HG03159 (cell line): Measurements from ENCODE around the gene TAPBP.
"Not testable (repeated sequence)": the region's sequence is repeated elsewhere in the genome, so short reads cannot be mapped to it uniquely, and the experiment has no call there.

ENCODE experiments used
- ATAC-seq: cut with Tn5 transposase; IDR thresholded peaks from one replicate; pipeline ENCODE4 v1.9.1; 2021; ENCODE audit warnings: mild to moderate bottlenecking, moderate library complexity; ENCODE audit not compliant: unreplicated experiment

TAPBP gene

DNA sequence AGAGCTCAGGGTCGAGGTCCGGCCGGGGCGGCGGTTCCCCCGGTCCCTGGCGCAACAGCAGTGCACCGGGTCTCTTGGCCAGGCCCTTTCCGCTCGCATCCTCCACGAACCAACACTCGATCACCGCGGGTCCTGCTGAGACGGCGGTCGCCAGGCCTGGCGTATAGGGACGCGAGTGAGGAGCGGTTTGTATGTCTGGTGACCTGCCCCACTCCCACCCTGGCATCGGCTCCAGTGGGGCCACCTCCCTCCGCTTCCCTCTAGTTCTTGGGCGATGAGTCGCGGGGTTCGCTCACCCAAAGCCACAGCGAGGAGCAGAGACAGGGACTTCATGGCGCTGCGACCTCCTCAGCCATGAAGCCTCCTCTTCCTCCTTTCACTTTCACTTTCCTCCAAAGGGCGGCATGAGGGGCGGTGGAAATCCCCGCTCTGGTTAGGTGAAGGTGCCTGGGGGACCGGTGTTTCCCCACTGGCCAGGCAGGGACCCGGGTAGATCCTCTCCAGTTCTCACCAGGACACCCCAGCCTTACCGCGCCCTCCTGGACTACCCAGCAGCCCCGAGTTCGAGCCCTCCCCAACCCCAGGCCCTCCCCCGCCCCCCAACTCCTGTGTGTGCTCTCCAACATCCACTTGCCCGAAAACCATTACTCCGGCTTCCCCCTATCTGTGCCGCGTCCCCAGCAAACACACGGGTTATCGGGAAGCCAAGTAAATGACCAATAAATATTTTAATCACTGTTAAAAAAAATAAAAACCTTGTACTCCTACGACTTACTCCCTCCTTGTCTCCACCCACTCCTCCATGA lies at the start of gene TAPBP:
Gene TAPBP, minus strand, starts transcription at position 370 of the 806 bp plus-strand sequence. Its CDS starts 37 bp downstream, at position 333.
- peak; percentile 38 for ATAC-seq

DNA sequence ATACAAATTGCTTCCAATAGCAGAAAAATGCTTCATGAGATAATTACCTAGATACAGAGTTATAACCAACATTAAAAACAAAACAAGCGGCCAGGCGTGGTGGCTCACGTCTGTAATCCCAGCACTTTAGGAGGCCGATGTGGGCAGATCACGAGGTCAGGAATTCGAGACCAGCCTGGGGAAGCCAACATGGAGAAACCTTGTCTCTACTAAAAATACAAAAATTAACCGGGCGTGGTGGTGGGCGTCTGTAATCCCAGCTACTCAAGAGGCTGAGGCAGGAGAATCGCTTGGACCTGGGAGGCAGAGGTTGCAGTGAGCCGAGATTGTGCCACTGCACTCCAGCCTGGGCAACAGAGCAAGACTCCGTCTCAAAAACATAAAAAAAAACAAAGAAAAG lies 49.6 kb upstream of the TAPBP start:
- not testable (repeated sequence) for ATAC-seq

DNA sequence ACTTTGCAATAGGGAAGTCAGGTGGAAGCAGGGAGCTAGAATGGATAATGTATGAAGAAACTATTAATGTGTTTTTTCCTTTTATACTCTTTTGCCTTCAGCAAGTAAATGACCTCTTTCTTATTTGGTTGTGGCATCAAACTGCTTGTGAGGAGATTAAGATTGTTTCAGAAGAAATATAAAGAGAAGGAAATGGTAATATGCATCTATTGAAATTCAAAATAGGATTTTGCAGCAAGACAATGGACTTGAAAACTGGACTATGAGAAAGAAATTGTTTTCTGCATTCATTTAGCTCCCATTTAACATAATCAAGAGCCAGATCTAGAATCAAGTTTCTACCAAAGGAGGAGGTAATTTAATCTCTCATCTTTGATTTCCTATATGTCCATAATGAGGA lies 45.5 kb upstream of the TAPBP start:
- ATAC-seq: no peak

GRCh38 chr6:33357160-33357871 lies 43.4 kb upstream of the TAPBP start:
- ATAC-seq: not testable (repeated sequence)

DNA sequence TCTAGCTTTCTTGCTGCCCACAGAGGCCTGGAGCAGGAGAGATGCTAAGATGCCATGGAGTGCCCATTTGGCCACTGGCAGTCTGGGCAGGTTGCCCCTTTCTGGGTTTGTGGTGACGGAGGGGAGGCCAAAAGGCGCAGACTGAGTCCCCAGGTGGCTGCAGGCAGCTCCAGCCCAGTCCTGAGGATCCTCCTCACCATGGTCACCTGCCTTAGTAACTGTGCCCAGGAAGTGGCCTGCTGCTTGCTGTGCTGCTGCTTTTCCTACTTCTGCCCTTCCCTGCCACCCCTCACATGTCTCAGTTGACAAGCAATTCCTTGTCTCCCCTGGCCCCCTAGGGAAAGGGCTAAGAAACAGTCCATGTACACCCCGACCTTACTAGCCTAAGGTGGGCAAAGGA lies 42.4 kb upstream of the TAPBP start:
- ATAC-seq: no peak

DNA sequence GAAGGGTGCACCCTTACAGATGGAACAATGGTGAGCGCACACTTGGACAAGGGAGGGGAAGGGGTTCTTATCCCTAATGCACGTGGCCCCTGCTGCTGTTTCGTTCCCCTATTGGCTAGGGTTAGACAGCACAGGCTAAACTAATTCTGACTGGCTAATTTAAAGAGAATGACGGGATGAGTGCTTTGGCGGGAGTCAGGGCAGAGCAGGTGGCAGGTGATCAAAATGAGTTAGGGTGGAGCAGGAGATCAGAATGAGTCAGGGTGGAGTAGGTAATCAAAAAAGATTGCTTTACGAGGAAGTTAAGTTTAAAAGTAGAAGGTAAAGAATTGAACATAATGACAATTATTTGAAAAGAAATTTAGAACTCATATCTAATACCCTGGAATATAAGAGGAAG lies 42.0 kb upstream of the TAPBP start:
- not testable (repeated sequence) for ATAC-seq

DNA sequence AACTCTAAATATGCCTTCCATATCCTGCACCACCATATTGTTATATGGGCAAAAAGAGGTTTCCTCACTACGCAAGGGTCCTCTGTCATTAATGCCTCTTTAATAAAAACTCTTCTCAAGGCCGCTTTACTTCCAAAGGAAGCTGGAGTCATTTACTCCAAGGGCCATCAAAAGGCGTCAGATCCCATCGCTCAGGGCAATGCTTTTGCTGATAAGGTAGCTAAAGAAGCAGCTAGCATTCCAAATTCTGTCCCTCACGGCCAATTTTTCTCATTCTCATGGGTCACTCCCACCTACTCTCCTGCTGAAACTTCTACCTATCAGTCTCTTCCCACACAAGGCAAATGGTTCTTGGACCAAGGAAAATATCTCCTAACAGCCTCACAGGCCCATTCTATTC lies 33.9 kb upstream of the TAPBP start:
- ATAC-seq: no peak

DNA sequence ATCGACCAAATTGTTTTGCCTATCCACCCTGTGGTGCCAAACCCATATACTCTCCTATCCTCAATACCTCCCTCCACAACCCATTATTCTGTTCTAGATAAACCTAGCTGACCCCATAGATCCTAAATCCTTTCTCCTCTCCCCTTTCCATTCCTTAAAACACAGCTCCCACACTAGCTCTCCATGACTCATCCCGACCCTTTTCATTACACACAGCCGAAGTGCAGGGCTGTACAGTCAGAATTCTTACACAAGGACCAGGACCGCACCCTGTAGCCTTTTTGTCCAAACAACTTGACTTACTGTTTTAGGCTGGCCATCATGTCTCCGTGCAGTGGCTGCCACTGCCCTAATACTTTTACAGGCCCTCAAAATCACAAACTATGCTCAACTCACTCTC lies 33.1 kb upstream of the TAPBP start:
- not testable (repeated sequence) for ATAC-seq

DNA sequence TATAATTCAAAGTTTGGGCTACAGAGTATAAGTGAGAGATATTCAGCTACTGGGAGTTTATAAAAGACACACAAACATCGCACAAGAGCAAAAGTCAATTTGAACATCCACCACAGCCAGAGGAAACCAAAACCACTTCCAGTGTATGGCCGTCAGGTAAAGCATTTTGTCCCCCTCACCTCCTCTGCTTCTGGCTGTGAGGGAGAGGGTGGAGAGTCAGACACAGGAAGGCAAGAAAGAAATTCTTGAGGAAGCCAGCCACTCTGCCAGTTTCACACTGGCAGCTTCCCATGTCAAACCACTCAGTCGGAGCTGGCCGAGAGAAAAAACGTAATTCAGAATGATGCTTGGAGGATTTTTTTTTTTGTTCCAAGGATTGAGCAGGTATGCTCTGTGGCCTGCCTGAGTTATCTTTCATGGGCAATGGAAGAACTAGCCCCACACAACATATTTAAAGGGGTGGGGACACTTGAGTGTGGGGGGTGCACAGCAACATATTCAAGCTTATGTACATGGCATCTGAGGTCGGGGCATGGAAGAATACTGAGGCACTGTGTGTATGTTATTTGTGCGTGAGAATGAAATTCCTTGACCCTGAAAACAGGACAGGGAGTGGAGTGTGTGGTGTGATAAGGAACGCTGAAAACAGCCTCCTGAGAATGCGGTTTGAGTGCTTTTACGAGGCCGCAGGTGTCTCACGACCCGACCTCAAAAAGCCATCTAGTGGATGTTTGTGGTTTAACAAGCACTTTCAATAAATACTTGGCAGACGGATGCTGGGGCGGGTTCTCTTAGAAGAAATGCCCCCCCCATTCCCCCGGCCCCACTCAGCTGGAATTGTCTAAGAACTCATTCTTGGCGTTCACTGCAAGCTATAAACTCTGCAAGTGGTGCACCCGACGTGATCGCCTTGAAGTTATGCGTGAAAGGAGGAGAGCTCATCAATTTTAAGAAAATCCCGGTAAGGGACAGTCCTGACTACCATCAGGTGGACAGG lies 31.1 kb upstream of the TAPBP start:
- no peak for ATAC-seq

DNA sequence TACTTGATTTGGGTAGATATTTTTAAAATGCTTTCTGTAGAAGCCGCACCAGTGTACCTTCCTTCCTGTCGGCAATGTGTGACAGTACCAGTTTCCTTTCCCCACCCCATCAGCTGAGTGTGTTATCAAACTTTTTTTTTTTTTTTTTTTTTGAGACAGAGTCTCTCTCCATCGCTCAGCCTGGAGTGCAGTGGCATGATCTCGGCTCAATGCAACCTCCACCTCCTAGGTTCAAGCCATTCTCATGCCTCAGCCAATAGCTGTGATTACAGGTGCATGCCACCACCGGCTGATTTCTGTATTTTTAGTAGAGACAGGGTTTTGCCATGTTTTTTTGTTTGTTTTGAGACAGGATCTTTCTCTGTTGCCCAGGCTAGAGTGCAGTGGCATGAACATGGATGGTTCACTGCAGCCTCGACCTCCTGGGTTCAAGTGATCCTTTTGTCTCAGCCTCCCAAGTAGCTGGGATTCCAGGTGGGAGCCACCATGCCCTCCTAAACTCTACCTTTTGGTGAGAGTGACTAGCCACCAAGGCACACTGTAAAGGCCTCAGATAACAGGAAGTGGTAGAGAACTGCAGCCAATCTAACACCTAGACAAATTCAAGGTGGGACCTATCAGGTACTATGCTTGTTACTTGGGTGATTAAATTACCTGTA lies 30.2 kb upstream of the TAPBP start:
- ATAC-seq: no peak

- ATAC-seq: not testable (repeated sequence)
These were observed 29.7 kb upstream of the TAPBP start for GRCh38 chr6:33343606-33343952.

DNA sequence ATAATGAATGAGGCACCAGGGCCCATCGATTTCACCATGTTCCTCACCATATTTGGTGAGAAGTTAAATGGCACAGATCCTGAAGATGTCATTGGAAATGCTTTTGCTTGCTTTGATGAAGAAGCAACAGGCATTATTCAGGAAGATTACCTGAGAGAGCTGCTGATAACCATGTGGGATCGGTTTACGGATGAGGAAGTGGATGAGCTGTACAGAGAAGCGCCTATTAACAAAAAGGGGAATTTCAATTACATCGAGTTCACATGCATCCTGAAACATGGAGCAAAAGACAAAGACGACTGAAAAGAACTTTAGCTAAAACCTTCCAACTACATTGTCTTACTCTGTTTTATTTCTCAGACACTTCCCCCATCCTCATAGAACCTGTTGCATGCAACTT lies 25.3 kb upstream of the TAPBP start:
- no peak for ATAC-seq

DNA sequence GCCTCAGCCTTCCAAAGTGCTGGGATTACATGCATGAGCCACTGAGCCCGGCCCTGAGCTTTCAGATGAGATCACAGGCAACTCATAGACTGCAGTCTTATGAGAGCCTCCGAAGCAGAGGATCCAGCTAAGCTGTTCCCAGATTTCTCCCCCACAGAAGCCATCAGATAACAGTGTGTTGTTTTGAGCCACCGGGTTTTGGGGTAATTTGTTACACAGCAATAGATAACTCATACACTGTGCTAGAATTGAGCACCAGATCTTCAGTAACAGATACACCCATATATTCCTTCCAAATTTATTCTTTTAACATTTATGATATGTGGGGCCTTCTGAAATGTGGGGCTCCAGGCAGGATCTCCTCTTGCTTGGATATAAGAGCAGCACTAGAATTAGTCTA lies 22.6 kb upstream of the TAPBP start:
- ATAC-seq: no peak

DNA sequence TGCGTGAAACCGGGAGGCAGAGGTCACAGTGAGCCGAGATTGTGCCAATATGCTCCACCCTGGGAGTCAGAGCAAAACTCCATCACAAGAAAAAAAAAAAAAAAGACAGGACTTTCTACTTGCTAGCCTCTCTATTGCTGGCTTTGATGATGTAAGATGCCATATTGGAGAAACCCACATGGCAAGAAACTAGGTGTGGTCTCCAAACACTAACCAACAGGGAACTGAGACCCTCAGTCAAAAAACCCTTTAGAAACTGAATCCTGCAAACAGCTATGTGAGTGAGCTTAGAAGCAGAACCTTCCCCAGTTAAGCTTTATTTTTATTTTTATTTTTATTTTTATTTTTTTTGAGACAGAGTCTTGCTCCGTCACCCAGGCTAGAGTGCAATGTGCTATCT lies 22.0 kb upstream of the TAPBP start:
- no peak for ATAC-seq

- ATAC-seq: no peak
These were observed 19.8 kb upstream of the TAPBP start for GRCh38 chr6:33333666-33334065.

DNA sequence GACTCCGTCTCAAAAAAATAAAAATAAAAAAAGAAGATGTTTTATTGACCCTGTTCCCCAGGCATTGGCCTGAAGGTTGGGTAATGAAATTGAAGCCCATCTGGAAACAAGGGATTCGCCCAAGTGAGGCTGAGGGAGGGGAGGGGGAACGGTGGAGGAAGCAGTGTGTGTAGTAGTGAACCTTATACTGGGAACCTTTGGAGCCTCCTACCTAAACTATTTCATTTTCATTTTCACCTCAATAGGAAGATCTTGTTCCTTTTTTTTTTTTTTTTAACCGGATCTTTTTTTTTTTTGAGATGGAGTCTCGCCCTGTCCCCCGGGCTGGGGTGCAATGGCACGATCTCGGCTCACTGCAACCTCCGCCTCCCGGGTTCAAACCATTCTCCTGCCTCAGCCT lies 16.9 kb upstream of the TAPBP start:
- ATAC-seq: no peak

DNA sequence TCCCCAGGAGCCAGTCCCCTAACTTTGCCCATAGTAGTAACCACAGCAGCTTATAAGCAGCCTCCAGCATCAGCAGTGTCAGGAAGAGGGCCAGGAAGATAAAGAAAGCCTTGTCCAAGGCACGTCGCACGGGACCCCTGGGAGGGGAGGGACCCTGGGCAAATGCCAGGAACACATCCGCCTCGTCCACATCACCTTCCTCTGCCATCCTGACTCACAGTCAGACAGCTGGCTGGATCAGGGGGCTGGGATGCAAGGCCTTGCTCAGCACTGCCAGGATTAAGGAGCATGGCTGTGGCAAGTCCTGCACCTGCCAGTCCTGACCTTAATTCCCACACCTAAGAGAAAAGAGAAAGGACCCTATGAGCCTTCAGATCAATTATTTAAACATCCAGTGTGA lies 15.2 kb upstream of the TAPBP start:
- ATAC-seq: no peak

GRCh38 chr6:33324125-33324524 lies 10.2 kb upstream of the TAPBP start:
- ATAC-seq: no peak

DNA sequence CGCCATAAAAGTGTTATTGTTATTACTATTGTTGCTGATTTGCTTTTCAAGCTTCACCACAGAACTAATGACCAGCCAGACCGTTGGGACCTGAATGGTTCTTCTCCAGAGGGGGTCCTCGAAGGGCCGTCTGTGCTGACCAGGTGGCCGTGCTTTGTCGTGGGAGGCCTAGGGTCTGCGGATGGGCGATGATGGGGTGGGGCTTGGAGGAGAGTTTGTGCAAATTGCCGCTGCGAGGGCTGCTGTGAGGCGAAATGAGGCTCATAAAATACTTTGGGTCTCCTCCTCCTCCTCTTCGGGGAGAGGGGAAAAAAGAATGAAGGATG lies 9.7 kb upstream of the TAPBP start:
- peak; percentile 8 for ATAC-seq

- ATAC-seq: no peak
These were observed 7.3 kb upstream of the TAPBP start for GRCh38 chr6:33321227-33321626.
